ENCODE data around the gene DUOX1. TPM values are rescaled to one million over a fixed set of nuclear protein-coding genes. Genes with fewer than 3 reads are reported as not detected.

The DUOX1 gene
- total RNA-seq, 1 donor from 2014 or later, result 0.07 TPM

- Mint-ChIP-seq H3K27me3 (ENCODE audit: low read depth, unreplicated experiment) (peaks cover 74% of the 10 kb centered on the region), H3K4me1 (ENCODE audit: low read depth, unreplicated experiment) (no peaks in the 10 kb centered on the region), H3K27ac (ENCODE audit: unreplicated experiment) (no peak overlapping the region), H3K4me3 (ENCODE audit: unreplicated experiment) (no peak overlapping the region), H3K36me3 (ENCODE audit: low read depth, unreplicated experiment) (no peaks in the 10 kb centered on the region), H3K9me3 (ENCODE audit: unreplicated experiment) (peaks cover 3% of the 10 kb centered on the region)
- Histone ChIP-seq H3K36me3 (ENCODE audit: insufficient read depth, low read length) (no peaks in the 10 kb centered on the region), H3K27ac (ENCODE audit: low read depth, low read length) (no peak overlapping the region), H3K9ac (ENCODE audit: low read length) (no peak overlapping the region), H3K9me3 (ENCODE audit: insufficient read depth, low read depth, low read length) (no peaks in the 10 kb centered on the region), H3K4me2 (ENCODE audit: low read length) (no peak overlapping the region), H3K4me3 (ENCODE audit: insufficient read depth, low read depth, low read length) (no peak overlapping the region), H3K79me2 (ENCODE audit: insufficient read depth, low read length) (no peaks in the 10 kb centered on the region), H2AFZ (ENCODE audit: low read depth, low read length) (no peak overlapping the region), H3K4me1 (ENCODE audit: insufficient read depth, low read length) (no peaks in the 10 kb centered on the region), H4K20me1 (ENCODE audit: insufficient read depth, low read length) (no peaks in the 10 kb centered on the region), H3K27me3 (ENCODE audit: insufficient read depth, low read length) (peaks cover 66% of the 10 kb centered on the region)
- FAIRE-seq, result no peak
- no peak for DNase-seq (ENCODE audit: low read depth)
- TF ChIP-seq EZH2 (IDR thresholded peaks at IDR 0.05; ENCODE audit: insufficient read depth, low read length), result no peak
These were observed 3.2 kb downstream of the DUOX1 start for GRCh38 chr15:45132844-45133560.

DNA sequence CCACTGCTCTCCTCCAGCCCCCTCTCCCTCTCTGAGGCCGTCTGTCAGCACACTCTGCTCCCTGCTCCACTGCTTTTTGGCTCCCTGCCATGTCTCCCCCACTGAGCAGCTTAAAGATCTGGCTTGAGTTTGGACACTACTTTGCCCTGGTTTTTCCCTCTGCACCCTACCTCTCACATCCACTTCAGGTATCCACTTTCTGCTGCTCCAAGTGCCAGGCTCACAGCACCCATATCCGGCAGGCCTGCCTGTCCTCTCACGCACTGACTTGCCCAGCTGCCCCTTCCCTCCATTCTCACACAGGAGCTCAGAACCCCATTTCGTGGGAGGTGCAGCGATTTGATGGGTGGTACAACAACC lies 3.7 kb downstream of the DUOX1 start:
- no peaks in the 10 kb centered on the region for H3K36me3 ChIP-seq (ENCODE audit: insufficient read depth, low read length)
- H3K4me3 ChIP-seq (ENCODE audit: insufficient read depth, low read depth, low read length), result no peak overlapping the region
- no peaks in the 10 kb centered on the region for H3K4me1 ChIP-seq (ENCODE audit: insufficient read depth, low read length)
- Mint-ChIP-seq H3K4me3 (ENCODE audit: unreplicated experiment) (no peak overlapping the region), H3K36me3 (ENCODE audit: low read depth, unreplicated experiment) (no peaks in the 10 kb centered on the region), H3K9me3 (ENCODE audit: unreplicated experiment) (peaks cover 3% of the 10 kb centered on the region), H3K4me1 (ENCODE audit: low read depth, unreplicated experiment) (no peaks in the 10 kb centered on the region), H3K27ac (ENCODE audit: unreplicated experiment) (no peak overlapping the region), H3K27me3 (ENCODE audit: low read depth, unreplicated experiment) (peaks cover 73% of the 10 kb centered on the region)
- DNase-seq (ENCODE audit: low read depth) (no peak), FAIRE-seq (no peak)
- H3K9ac ChIP-seq (ENCODE audit: low read length), result no peak overlapping the region
- H3K27ac ChIP-seq (ENCODE audit: low read depth, low read length), result no peak overlapping the region
- H2AFZ ChIP-seq (ENCODE audit: low read depth, low read length), result no peak overlapping the region
- TF ChIP-seq, protein P1, sequence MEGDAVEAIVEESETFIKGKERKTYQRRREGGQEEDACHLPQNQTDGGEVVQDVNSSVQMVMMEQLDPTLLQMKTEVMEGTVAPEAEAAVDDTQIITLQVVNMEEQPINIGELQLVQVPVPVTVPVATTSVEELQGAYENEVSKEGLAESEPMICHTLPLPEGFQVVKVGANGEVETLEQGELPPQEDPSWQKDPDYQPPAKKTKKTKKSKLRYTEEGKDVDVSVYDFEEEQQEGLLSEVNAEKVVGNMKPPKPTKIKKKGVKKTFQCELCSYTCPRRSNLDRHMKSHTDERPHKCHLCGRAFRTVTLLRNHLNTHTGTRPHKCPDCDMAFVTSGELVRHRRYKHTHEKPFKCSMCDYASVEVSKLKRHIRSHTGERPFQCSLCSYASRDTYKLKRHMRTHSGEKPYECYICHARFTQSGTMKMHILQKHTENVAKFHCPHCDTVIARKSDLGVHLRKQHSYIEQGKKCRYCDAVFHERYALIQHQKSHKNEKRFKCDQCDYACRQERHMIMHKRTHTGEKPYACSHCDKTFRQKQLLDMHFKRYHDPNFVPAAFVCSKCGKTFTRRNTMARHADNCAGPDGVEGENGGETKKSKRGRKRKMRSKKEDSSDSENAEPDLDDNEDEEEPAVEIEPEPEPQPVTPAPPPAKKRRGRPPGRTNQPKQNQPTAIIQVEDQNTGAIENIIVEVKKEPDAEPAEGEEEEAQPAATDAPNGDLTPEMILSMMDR (IDR thresholded peaks at IDR 0.05; ENCODE audit: insufficient read depth, low read depth, low read length), result no peak
- TF ChIP-seq EZH2 (IDR thresholded peaks at IDR 0.05; ENCODE audit: insufficient read depth, low read length), result no peak
- H3K79me2 ChIP-seq (ENCODE audit: insufficient read depth, low read length), result no peaks in the 10 kb centered on the region
- H3K9me3 ChIP-seq (ENCODE audit: insufficient read depth, low read depth, low read length), result no peaks in the 10 kb centered on the region
- no peaks in the 10 kb centered on the region for H4K20me1 ChIP-seq (ENCODE audit: insufficient read depth, low read length)
- H3K27me3 ChIP-seq (ENCODE audit: insufficient read depth, low read length), result peaks cover 60% of the 10 kb centered on the region
- H3K4me2 ChIP-seq (ENCODE audit: low read length), result no peak overlapping the region

DNA sequence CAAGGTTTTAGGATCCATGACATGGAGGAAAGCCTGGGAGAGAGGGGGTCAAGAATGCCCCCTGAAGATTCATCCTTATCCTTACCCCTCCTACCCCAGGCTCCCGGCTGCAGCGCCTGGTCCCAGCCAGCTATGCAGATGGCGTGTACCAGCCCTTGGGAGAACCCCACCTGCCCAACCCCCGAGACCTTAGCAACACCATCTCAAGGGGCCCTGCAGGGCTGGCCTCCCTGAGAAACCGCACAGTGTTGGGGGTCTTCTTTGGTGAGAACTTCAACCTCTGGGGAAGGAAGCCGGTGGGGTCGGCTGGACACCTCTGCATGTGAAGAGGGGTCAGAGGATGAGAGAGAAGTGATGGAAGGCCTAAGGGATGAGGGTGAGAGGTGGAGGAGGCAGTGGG lies 4.3 kb downstream of the DUOX1 start:
- no peaks in the 10 kb centered on the region for H3K9me3 ChIP-seq (ENCODE audit: insufficient read depth, low read depth, low read length)
- H3K4me3 ChIP-seq (ENCODE audit: insufficient read depth, low read depth, low read length), result no peak overlapping the region
- H3K27ac Mint-ChIP-seq (ENCODE audit: unreplicated experiment), result no peak overlapping the region
- H2AFZ ChIP-seq (ENCODE audit: low read depth, low read length), result no peak overlapping the region
- H3K27me3 ChIP-seq (ENCODE audit: insufficient read depth, low read length), result peaks cover 55% of the 10 kb centered on the region
- no peak overlapping the region for H3K9ac ChIP-seq (ENCODE audit: low read length)
- no peak overlapping the region for H3K27ac ChIP-seq (ENCODE audit: low read depth, low read length)
- FAIRE-seq, result no peak
- H3K9me3 Mint-ChIP-seq (ENCODE audit: unreplicated experiment), result peaks cover 3% of the 10 kb centered on the region
- no peaks in the 10 kb centered on the region for H3K4me1 ChIP-seq (ENCODE audit: insufficient read depth, low read length)
- no peaks in the 10 kb centered on the region for H3K36me3 ChIP-seq (ENCODE audit: insufficient read depth, low read length)
- no peak overlapping the region for H3K4me2 ChIP-seq (ENCODE audit: low read length)
- no peak overlapping the region for H3K4me3 Mint-ChIP-seq (ENCODE audit: unreplicated experiment)
- H3K27me3 Mint-ChIP-seq (ENCODE audit: low read depth, unreplicated experiment), result peaks cover 70% of the 10 kb centered on the region
- no peaks in the 10 kb centered on the region for H4K20me1 ChIP-seq (ENCODE audit: insufficient read depth, low read length)
- no peaks in the 10 kb centered on the region for H3K79me2 ChIP-seq (ENCODE audit: insufficient read depth, low read length)
- no peak for TF ChIP-seq EZH2 (IDR thresholded peaks at IDR 0.05; ENCODE audit: insufficient read depth, low read length)
- TF ChIP-seq, protein P1 (IDR thresholded peaks at IDR 0.05; ENCODE audit: insufficient read depth, low read depth, low read length), result no peak
- H3K4me1 Mint-ChIP-seq (ENCODE audit: low read depth, unreplicated experiment), result no peaks in the 10 kb centered on the region
- H3K36me3 Mint-ChIP-seq (ENCODE audit: low read depth, unreplicated experiment), result no peaks in the 10 kb centered on the region
- DNase-seq (ENCODE audit: low read depth), result no peak

Measured in astrocyte (in vitro differentiated cells and primary cell).